ENCODE data around the gene AHDC1. TPM values are rescaled to one million over a fixed set of nuclear protein-coding genes. Genes with fewer than 3 reads are reported as not detected.
A peak's percentile ranks its signal among the peaks of the same experiment; 100 is the strongest.

The AHDC1 gene
- total RNA-seq, 5 donors from 2014 or later (not counting 1 experiment from before 2014, with no cell fraction given): 21.9 to 26.4 (median 23.1) TPM

DNA sequence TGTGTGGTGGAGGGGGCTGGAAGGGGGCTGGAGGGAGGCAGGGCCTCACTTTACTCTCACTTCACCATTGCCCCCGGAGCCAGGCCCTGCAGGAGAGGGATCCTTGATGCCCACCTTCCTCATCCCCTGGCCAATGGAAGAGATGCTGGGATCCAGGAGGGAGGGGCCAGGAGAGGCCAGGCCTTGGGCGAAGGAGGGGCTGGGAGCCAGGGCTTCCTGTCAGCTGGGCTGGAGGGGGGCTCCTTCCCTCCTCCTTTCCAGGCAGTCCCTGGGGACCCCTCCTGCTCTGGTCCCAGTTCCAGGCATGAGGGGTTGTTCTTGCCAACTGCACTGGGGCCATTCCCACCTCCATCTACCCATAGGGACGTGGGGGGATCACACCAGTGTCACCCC lies 5.7 kb downstream of the AHDC1 start:
- 82% methylated on average over 2 of the region's 3 CpGs for WGBS (ENCODE audit: insufficient coverage)
- Mint-ChIP-seq H3K36me3 (no peaks in the 10 kb centered on the region), H3K9me3 (no peaks in the 10 kb centered on the region), H3K4me1 (peaks cover 31 to 47% (median 36%) of the 10 kb centered on the region in 3 donors), H3K27me3 (no peaks in the 10 kb centered on the region), H3K27ac (peak overlapping the region in 1 of 2 donors; percentile 71), H3K4me3 (no peak overlapping the region)
- DNase-seq: no peak
- ATAC-seq (replicated peaks in 1 of 4): no peak
- ChIA-PET POLR2A (no interaction called here), CTCF (interaction anchor here in 1 of 2 donors (0.6 kb wide), 1 partner anchor 41 kb away, joined by 3 read pairs; no protein-coding TSS in a partner anchor)
- Histone ChIP-seq H3K4me1 (ENCODE audit: control insufficient read depth in 1 of 2, extremely low read depth in 1 of 2, insufficient read depth in 2 of 2, low read length in 2 of 2) (peaks cover 56 to 85% of the 10 kb centered on the region in 2 experiments), H3K27me3 (replicated peaks in 1 of 2; ENCODE audit: control insufficient read depth in 2 of 2, extremely low read depth in 1 of 2, insufficient read depth in 2 of 2, low read length in 1 of 2) (no peaks in the 10 kb centered on the region), H3K36me3 (ENCODE audit: control insufficient read depth in 2 of 2, extremely low read depth in 1 of 2, insufficient read depth in 1 of 2, low read length in 1 of 2) (peaks cover 0 to 3% of the 10 kb centered on the region in 2 donors), H3K27ac (ENCODE audit: low read length) (no peak overlapping the region), H3K4me3 (ENCODE audit: control insufficient read depth in 1 of 2, extremely low read depth in 1 of 2, low read length in 1 of 2) (no peak overlapping the region), H3K9me3 (no peaks in the 10 kb centered on the region)

DNA sequence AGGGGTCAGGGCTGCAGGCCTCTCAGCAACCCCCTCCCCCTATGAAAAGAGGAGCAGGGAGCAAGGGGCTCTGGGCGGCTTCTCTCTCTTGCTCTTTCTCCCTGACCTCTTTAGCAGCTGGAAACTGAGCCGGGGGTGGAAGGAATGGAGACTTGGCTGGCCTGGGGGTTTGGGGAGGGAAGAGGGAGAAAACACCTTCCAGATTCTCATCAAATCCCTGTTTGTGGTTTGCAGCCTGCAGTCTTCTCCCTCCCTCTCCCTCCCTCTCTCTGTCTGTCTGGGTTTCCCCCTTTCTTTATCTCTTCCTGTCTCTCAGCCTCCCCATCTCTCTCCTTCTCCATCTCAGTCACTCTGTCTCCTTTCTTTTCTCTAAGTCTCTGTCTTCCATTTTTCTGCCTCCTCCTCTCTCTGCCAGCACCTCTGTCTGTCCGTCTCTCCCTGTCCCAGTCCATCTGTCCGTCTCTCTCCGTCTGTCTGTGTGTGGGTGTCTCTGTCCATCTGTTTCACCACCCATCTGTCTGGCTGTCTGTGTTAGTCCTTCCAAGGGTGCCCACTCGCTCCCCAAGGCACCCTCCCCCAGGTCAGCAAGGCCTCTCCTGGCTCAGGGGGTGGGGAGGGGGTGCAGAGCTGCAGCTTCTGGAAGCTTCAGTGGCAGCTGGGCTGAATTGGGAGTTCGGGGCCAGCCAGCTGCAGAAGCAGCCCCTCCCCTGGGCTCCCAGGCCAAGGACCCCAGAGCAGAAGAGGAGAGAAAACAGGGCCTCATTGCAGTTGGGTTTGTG lies 6.2 kb downstream of the AHDC1 start:
- H3K9me3 Mint-ChIP-seq: no peaks in the 10 kb centered on the region
- H3K4me3 Mint-ChIP-seq: no peak overlapping the region
- no peak for DNase-seq
- no peak overlapping the region for H3K4me3 ChIP-seq (ENCODE audit: control insufficient read depth in 1 of 2, extremely low read depth in 1 of 2, low read length in 1 of 2)
- H3K36me3 Mint-ChIP-seq: no peaks in the 10 kb centered on the region
- no peaks in the 10 kb centered on the region for H3K9me3 ChIP-seq
- no peaks in the 10 kb centered on the region for H3K27me3 Mint-ChIP-seq
- H3K4me1 ChIP-seq (ENCODE audit: control insufficient read depth in 1 of 2, extremely low read depth in 1 of 2, insufficient read depth in 2 of 2, low read length in 2 of 2): peaks cover 56 to 85% of the 10 kb centered on the region in 2 experiments
- H3K27ac ChIP-seq (ENCODE audit: low read length): no peak overlapping the region
- ATAC-seq (replicated peaks in 1 of 4): no peak
- no peak overlapping the region for H3K27ac Mint-ChIP-seq
- peaks cover 0 to 2% of the 10 kb centered on the region in 2 experiments for H3K27me3 ChIP-seq (replicated peaks in 1 of 2; ENCODE audit: control insufficient read depth in 2 of 2, extremely low read depth in 1 of 2, insufficient read depth in 2 of 2, low read length in 1 of 2)
- 100% methylated on average over 1 of the region's 7 CpGs for WGBS (ENCODE audit: insufficient coverage)
- POLR2A ChIA-PET: no interaction called here
- H3K36me3 ChIP-seq (ENCODE audit: control insufficient read depth in 2 of 2, extremely low read depth in 1 of 2, insufficient read depth in 1 of 2, low read length in 1 of 2): peaks cover 0 to 3% of the 10 kb centered on the region in 2 donors
- H3K4me1 Mint-ChIP-seq: peaks cover 31 to 47% (median 36%) of the 10 kb centered on the region in 3 donors
- CTCF ChIA-PET: no interaction called here

DNA sequence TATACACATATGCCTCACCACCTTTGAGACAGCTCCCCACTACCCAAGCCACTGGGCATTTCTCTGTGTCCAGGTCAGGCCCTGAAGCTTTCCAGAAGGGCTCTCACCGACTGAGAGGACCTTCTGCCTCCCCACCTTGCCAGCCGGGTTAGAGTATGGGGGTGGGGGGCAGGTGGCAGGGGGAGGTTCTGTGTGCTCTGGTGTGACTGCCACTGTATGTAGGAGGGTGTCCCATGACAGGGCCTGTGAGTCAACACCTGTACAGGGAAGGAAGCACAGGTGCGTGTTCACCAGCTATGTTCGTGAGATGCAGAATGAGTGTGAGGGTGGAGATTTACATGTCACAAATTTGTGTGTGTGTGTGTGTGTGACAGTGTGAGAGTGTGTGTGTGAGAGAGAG lies 7.0 kb downstream of the AHDC1 start:
- Mint-ChIP-seq H3K4me1 (peaks cover 25 to 42% (median 30%) of the 10 kb centered on the region in 3 donors), H3K36me3 (no peaks in the 10 kb centered on the region), H3K27ac (no peak overlapping the region), H3K4me3 (no peak overlapping the region), H3K9me3 (no peaks in the 10 kb centered on the region), H3K27me3 (no peaks in the 10 kb centered on the region)
- ATAC-seq (replicated peaks in 1 of 4): no peak
- Histone ChIP-seq H3K9me3 (no peaks in the 10 kb centered on the region), H3K4me3 (ENCODE audit: control insufficient read depth in 1 of 2, extremely low read depth in 1 of 2, low read length in 1 of 2) (no peak overlapping the region), H3K27me3 (replicated peaks in 1 of 2; ENCODE audit: control insufficient read depth in 2 of 2, extremely low read depth in 1 of 2, insufficient read depth in 2 of 2, low read length in 1 of 2) (peaks cover 0 to 5% of the 10 kb centered on the region in 2 experiments), H3K36me3 (ENCODE audit: control insufficient read depth in 2 of 2, extremely low read depth in 1 of 2, insufficient read depth in 1 of 2, low read length in 1 of 2) (peaks cover 2 to 3% of the 10 kb centered on the region in 2 donors), H3K4me1 (ENCODE audit: control insufficient read depth in 1 of 2, extremely low read depth in 1 of 2, insufficient read depth in 2 of 2, low read length in 2 of 2) (peaks cover 52 to 79% of the 10 kb centered on the region in 2 experiments), H3K27ac (ENCODE audit: low read length) (no peak overlapping the region)
- WGBS (ENCODE audit: insufficient coverage): 55% methylated on average over 3 of the region's 4 CpGs
- POLR2A ChIA-PET: no interaction called here
- no peak for DNase-seq
- CTCF ChIA-PET: no interaction called here

DNA sequence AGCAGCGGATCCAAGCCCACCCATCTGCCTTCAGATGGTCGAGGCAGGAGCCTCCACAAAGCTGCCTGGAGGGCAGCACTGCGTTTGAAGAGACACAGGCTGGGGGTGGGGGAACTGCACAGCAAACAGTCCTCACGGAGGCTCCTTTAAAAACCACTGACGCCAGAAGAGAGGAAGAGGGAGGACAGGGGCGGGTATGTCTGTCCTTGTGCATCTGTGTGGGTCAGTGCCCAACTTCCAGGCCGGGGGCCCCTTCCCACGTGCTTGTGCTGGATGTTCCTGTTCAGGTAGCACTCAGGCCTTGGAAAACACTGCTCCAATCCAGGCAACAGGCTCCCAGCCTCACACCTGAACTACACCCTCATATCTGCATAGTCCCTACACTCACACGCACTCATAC lies 7.7 kb downstream of the AHDC1 start:
- H3K36me3 Mint-ChIP-seq: no peaks in the 10 kb centered on the region
- 78% methylated on average over 6 of the region's 9 CpGs for WGBS (ENCODE audit: insufficient coverage)
- H3K4me3 Mint-ChIP-seq: no peak overlapping the region
- no peak for DNase-seq
- H3K36me3 ChIP-seq (ENCODE audit: control insufficient read depth in 2 of 2, extremely low read depth in 1 of 2, insufficient read depth in 1 of 2, low read length in 1 of 2): peaks cover 2 to 3% of the 10 kb centered on the region in 2 donors
- no peaks in the 10 kb centered on the region for H3K9me3 Mint-ChIP-seq
- ChIA-PET CTCF (interaction anchor here (0.5 to 1.2 kb wide), 4 partner anchors 10 to 40 kb away, joined by 3 to 7 read pairs (median 3); no protein-coding TSS in a partner anchor), POLR2A (no interaction called here)
- no peak overlapping the region for H3K27ac Mint-ChIP-seq
- H3K27ac ChIP-seq (ENCODE audit: low read length): no peak overlapping the region
- H3K9me3 ChIP-seq: no peaks in the 10 kb centered on the region
- no peak for ATAC-seq (replicated peaks in 1 of 4)
- H3K27me3 Mint-ChIP-seq: no peaks in the 10 kb centered on the region
- H3K4me1 Mint-ChIP-seq: peaks cover 20 to 40% (median 25%) of the 10 kb centered on the region in 3 donors
- peaks cover 51 to 76% of the 10 kb centered on the region in 2 experiments for H3K4me1 ChIP-seq (ENCODE audit: control insufficient read depth in 1 of 2, extremely low read depth in 1 of 2, insufficient read depth in 2 of 2, low read length in 2 of 2)
- peaks cover 0 to 5% of the 10 kb centered on the region in 2 experiments for H3K27me3 ChIP-seq (replicated peaks in 1 of 2; ENCODE audit: control insufficient read depth in 2 of 2, extremely low read depth in 1 of 2, insufficient read depth in 2 of 2, low read length in 1 of 2)
- H3K4me3 ChIP-seq (ENCODE audit: control insufficient read depth in 1 of 2, extremely low read depth in 1 of 2, low read length in 1 of 2): no peak overlapping the region

DNA sequence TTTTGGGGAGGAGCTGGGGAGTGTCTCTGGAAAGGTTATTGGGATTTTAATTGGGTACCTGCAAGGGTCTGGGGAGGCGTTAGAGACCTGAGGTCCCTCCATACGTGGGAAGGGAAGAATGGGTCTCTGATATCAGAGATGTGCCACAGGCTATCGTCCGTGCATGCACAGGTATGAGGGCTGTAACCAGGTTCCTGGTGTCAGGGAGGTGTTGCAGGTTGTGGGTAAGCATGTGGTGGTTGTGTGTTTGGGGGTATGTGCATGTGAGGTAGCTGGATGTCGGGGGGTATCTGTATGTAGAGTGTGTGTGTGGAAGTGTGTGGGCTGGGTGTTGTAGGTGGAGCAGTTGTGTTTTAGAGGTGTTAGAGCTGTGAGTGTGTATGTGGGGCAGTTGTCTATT lies 8.3 kb downstream of the AHDC1 start:
- H3K9me3 ChIP-seq: no peaks in the 10 kb centered on the region
- Mint-ChIP-seq H3K4me1 (peaks cover 14 to 35% (median 19%) of the 10 kb centered on the region in 3 donors), H3K36me3 (no peaks in the 10 kb centered on the region), H3K9me3 (no peaks in the 10 kb centered on the region), H3K4me3 (no peak overlapping the region), H3K27me3 (no peaks in the 10 kb centered on the region), H3K27ac (no peak overlapping the region)
- peaks cover 49 to 75% of the 10 kb centered on the region in 2 experiments for H3K4me1 ChIP-seq (ENCODE audit: control insufficient read depth in 1 of 2, extremely low read depth in 1 of 2, insufficient read depth in 2 of 2, low read length in 2 of 2)
- peak overlapping the region in 1 of 2 donors; percentile 36 for H3K4me3 ChIP-seq (ENCODE audit: control insufficient read depth in 1 of 2, extremely low read depth in 1 of 2, low read length in 1 of 2)
- H3K27ac ChIP-seq (ENCODE audit: low read length): no peak overlapping the region
- H3K27me3 ChIP-seq (replicated peaks in 1 of 2; ENCODE audit: control insufficient read depth in 2 of 2, extremely low read depth in 1 of 2, insufficient read depth in 2 of 2, low read length in 1 of 2): peaks cover 0 to 5% of the 10 kb centered on the region in 2 experiments
- H3K36me3 ChIP-seq (ENCODE audit: control insufficient read depth in 2 of 2, extremely low read depth in 1 of 2, insufficient read depth in 1 of 2, low read length in 1 of 2): peaks cover 2 to 3% of the 10 kb centered on the region in 2 donors
- 35% methylated on average over 5 of the region's 5 CpGs for WGBS (ENCODE audit: insufficient coverage)
- DNase-seq (no peak), ATAC-seq (replicated peaks in 1 of 4) (peak in 1 of 4 experiments; percentile 20)
- ChIA-PET POLR2A (interaction anchor here in 1 of 2 donors (0.6 kb wide), 1 partner anchor 112 kb away, joined by 3 read pairs; no protein-coding TSS in a partner anchor), CTCF (interaction anchor here in 1 of 2 donors (1.2 kb wide), 1 partner anchor 39 kb away, joined by 3 read pairs; no protein-coding TSS in a partner anchor)

DNA sequence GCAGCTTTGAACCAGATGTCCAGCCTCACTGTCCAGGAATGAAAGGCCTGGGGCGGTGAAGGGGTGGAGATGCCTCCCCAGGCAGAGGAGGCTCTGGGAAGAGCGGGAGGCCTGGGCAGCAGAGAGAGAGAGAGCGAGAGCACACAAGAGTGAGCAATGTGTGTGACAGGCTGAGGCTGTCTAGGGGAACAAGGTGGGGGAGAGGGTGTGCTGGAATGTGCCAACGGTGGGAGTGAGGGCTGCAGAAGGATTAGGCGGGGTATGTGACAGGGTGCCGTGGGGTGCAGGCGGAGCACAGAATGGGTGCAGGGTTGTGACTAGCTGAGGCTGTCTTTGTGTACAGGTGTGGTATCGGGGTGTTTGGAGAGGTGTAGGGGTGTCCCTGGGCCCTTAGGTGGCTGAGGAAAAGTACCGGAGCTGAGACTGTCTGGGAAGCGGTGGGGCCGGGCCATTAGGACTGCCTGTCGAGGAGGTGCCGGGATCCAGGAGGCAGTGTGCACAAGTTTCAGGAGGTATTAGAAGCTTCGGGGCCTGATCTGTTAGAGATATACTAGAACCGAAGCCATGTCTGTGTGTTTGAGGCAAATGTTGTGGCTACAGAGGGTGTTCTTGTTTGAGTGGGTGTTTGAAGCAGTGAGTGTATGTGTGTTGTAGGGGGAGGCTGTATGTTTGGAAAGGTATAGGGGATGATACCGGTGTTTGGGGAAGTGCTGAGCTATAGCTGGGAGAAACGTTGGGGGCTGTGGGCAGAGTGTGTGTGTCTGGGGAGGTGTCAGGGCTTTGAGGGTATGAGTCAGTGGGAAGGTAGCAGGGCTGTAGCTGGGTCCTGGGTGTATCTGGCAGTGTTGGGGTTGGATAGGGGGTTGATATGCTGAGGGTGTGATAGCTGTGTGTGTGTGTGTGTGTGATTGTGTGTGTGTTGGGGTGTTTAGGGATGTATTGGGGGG lies 9.1 kb downstream of the AHDC1 start:
- 73% methylated on average over 17 of the region's 17 CpGs for WGBS (ENCODE audit: insufficient coverage)
- Histone ChIP-seq H3K9me3 (no peaks in the 10 kb centered on the region), H3K4me3 (ENCODE audit: control insufficient read depth in 1 of 2, extremely low read depth in 1 of 2, low read length in 1 of 2) (no peak overlapping the region), H3K27ac (ENCODE audit: low read length) (no peak overlapping the region), H3K27me3 (replicated peaks in 1 of 2; ENCODE audit: control insufficient read depth in 2 of 2, extremely low read depth in 1 of 2, insufficient read depth in 2 of 2, low read length in 1 of 2) (peaks cover 0 to 5% of the 10 kb centered on the region in 2 experiments), H3K4me1 (ENCODE audit: control insufficient read depth in 1 of 2, extremely low read depth in 1 of 2, insufficient read depth in 2 of 2, low read length in 2 of 2) (peaks cover 46 to 67% of the 10 kb centered on the region in 2 experiments), H3K36me3 (ENCODE audit: control insufficient read depth in 2 of 2, extremely low read depth in 1 of 2, insufficient read depth in 1 of 2, low read length in 1 of 2) (peaks cover 4 to 8% of the 10 kb centered on the region in 2 donors)
- ATAC-seq (replicated peaks in 1 of 4): peak in 3 of 4 experiments; percentile 28 to 63 (median 32)
- no peaks in the 10 kb centered on the region for H3K27me3 Mint-ChIP-seq
- CTCF ChIA-PET: interaction anchor here (0.5 to 1.2 kb wide), 2 partner anchors 38 to 293 kb away, joined by 3 to 4 read pairs; no protein-coding TSS in a partner anchor
- H3K27ac Mint-ChIP-seq: no peak overlapping the region
- POLR2A ChIA-PET: interaction anchor here in 1 of 2 donors (0.6 kb wide), 1 partner anchor 111 kb away, joined by 3 read pairs; no protein-coding TSS in a partner anchor
- no peaks in the 10 kb centered on the region for H3K9me3 Mint-ChIP-seq
- DNase-seq: no peak
- no peaks in the 10 kb centered on the region for H3K36me3 Mint-ChIP-seq
- peaks cover 6 to 27% (median 11%) of the 10 kb centered on the region in 3 donors for H3K4me1 Mint-ChIP-seq
- H3K4me3 Mint-ChIP-seq: no peak overlapping the region

Data from T-cell (primary cell).